ENCODE measurements around the gene UBAC2.

The UBAC2 gene

DNA sequence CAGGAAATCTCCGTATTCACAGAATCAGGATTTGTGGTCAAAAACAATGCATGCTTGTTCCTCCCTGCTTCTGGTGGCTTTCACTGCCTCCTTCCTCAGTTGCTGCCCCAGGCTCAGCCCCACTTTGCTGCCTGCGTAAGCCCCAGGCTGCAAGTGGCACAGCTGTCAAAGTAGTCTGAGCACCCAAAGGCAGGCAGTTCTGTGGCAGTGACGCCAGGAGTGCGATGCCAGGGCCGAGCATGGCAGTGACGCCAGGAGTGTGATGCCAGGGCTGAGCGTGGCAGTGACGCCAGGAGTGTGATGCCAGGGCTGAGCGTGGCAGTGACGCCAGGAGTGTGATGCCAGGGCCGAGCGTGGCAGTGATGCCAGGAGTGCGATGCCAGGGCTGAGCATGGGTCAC, 183.8 kb downstream of the UBAC2 start:
- DNase-seq (no peak), ATAC-seq (ENCODE audit: insufficient read depth, low read depth) (no peak)
- Histone ChIP-seq H3K4me1 (ENCODE audit: insufficient read depth, low read length) (peaks cover 13% of the 10 kb centered on the region), H3K4me2 (ENCODE audit: insufficient read depth, low read length) (no peak overlapping the region), H4K20me1 (ENCODE audit: insufficient read depth, low read length) (0 out of 2 replicates have a peak, but pooled peaks cover 3% of the 10 kb centered on the region), H3K9ac (ENCODE audit: low read depth, low read length) (no peak overlapping the region), H3K9me3 (ENCODE audit: insufficient read depth, low read length, severe bottlenecking) (no peaks in the 10 kb centered on the region), H3K27ac (ENCODE audit: low read length) (no peak overlapping the region), H3K79me2 (ENCODE audit: insufficient read depth, low read length) (no peaks in the 10 kb centered on the region), H3K36me3 (ENCODE audit: insufficient read depth, low read length) (peaks cover 45% of the 10 kb centered on the region), H3K27me3 (ENCODE audit: insufficient read depth, low read length, poor library complexity) (no peaks in the 10 kb centered on the region), H2AFZ (ENCODE audit: low read depth, low read length) (no peak overlapping the region), H3K4me3 (ENCODE audit: low read depth in 1 of 2, low read length in 2 of 2) (no peak overlapping the region)
- TF ChIP-seq, protein P1, sequence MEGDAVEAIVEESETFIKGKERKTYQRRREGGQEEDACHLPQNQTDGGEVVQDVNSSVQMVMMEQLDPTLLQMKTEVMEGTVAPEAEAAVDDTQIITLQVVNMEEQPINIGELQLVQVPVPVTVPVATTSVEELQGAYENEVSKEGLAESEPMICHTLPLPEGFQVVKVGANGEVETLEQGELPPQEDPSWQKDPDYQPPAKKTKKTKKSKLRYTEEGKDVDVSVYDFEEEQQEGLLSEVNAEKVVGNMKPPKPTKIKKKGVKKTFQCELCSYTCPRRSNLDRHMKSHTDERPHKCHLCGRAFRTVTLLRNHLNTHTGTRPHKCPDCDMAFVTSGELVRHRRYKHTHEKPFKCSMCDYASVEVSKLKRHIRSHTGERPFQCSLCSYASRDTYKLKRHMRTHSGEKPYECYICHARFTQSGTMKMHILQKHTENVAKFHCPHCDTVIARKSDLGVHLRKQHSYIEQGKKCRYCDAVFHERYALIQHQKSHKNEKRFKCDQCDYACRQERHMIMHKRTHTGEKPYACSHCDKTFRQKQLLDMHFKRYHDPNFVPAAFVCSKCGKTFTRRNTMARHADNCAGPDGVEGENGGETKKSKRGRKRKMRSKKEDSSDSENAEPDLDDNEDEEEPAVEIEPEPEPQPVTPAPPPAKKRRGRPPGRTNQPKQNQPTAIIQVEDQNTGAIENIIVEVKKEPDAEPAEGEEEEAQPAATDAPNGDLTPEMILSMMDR (IDR thresholded peaks at IDR 0.05; ENCODE audit: borderline replicate concordance, extremely low read depth, low read length, poor library complexity, severe bottlenecking) = no peak
- TF ChIP-seq EZH2 (IDR thresholded peaks at IDR 0.05; ENCODE audit: borderline replicate concordance, low read depth, low read length, severe bottlenecking) = no peak

DNA sequence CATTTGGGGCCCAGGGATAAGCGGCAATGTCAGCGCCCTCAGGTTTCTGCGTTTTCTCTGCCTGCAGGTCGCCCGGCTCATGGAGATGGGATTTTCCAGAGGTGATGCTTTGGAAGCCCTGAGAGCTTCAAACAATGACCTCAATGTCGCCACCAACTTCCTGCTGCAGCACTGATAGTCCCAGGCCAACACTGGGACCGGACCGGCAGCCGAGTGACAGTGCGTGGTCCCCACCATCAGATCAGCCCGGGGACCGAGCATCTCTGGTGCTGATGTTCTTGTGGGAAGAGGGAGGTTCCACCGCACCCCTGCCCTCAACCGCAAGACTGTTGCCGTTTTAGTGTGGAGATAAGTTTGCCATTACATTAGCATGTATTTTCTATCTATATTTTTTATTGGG, 184.5 kb downstream of the UBAC2 start:
- Histone ChIP-seq H3K36me3 (ENCODE audit: insufficient read depth, low read length) (peaks cover 39% of the 10 kb centered on the region), H3K9ac (ENCODE audit: low read depth, low read length) (no peak overlapping the region), H3K79me2 (ENCODE audit: insufficient read depth, low read length) (no peaks in the 10 kb centered on the region), H3K4me2 (ENCODE audit: insufficient read depth, low read length) (no peak overlapping the region), H2AFZ (ENCODE audit: low read depth, low read length) (no peak overlapping the region), H3K4me3 (ENCODE audit: low read depth in 1 of 2, low read length in 2 of 2) (no peak overlapping the region), H3K27me3 (ENCODE audit: insufficient read depth, low read length, poor library complexity) (no peaks in the 10 kb centered on the region), H4K20me1 (ENCODE audit: insufficient read depth, low read length) (0 out of 2 replicates have a peak, but pooled peaks cover 3% of the 10 kb centered on the region), H3K9me3 (ENCODE audit: insufficient read depth, low read length, severe bottlenecking) (no peaks in the 10 kb centered on the region), H3K27ac (ENCODE audit: low read length) (no peak overlapping the region), H3K4me1 (ENCODE audit: insufficient read depth, low read length) (peaks cover 13% of the 10 kb centered on the region)
- DNase-seq (no peak), ATAC-seq (ENCODE audit: insufficient read depth, low read depth) (no peak)
- TF ChIP-seq, protein P1 (IDR thresholded peaks at IDR 0.05; ENCODE audit: borderline replicate concordance, extremely low read depth, low read length, poor library complexity, severe bottlenecking) = no peak
- TF ChIP-seq EZH2 (IDR thresholded peaks at IDR 0.05; ENCODE audit: borderline replicate concordance, low read depth, low read length, severe bottlenecking) = no peak

DNA sequence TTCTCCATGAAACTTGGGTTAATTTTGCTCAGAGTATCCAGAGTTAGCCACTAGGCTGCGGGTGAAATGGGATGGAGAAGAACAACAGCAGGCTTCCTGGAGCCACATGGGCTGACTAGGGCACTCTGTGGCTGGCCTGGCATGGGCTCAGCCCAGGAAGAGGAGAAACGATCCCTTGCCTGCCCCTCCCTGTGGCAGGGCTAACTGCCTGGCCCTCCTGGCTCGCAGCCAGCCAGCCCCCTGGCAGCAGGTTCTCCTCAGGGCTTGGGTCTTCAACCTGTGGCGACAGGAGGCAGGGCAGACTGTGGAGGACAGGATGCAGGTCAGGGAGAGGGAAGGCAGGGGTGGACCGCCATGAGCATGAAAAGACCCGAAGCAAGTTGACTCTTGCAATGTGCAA, 185.3 kb downstream of the UBAC2 start:
- Histone ChIP-seq H4K20me1 (ENCODE audit: insufficient read depth, low read length) (0 out of 2 replicates have a peak, but pooled peaks cover 3% of the 10 kb centered on the region), H3K9me3 (ENCODE audit: insufficient read depth, low read length, severe bottlenecking) (no peaks in the 10 kb centered on the region)
- no peak for TF ChIP-seq EZH2 (IDR thresholded peaks at IDR 0.05; ENCODE audit: borderline replicate concordance, low read depth, low read length, severe bottlenecking)
- TF ChIP-seq, protein P1 (IDR thresholded peaks at IDR 0.05; ENCODE audit: borderline replicate concordance, extremely low read depth, low read length, poor library complexity, severe bottlenecking) = no peak

DNA sequence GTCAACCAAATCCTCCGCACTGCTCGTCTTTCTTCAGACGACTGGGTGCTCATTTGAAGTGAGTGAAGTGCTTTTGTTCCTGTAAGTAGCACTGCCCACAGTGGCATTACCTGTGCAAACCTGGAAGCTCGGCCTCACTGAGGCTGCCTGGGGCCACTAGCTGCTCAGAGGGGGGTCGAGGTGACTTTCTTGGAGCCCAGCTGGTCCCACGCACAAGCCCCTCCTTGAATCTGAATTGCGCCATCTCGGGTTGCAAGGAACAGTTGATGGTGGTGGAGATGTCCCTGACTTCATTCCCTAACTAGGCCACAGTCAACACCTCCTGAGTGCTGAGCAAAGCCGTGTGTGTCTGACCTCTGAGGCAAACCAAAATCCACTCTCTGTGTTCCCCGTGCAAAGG, 185.8 kb downstream of the UBAC2 start:
- no peak for ATAC-seq (ENCODE audit: insufficient read depth, low read depth)
- no peak for DNase-seq
- Histone ChIP-seq H4K20me1 (ENCODE audit: insufficient read depth, low read length) (0 out of 2 replicates have a peak, but pooled peaks cover under 1% of the 10 kb centered on the region), H3K9me3 (ENCODE audit: insufficient read depth, low read length, severe bottlenecking) (no peaks in the 10 kb centered on the region), H3K4me1 (ENCODE audit: insufficient read depth, low read length) (peaks cover 10% of the 10 kb centered on the region), H3K4me3 (ENCODE audit: low read depth in 1 of 2, low read length in 2 of 2) (no peak overlapping the region), H3K27me3 (ENCODE audit: insufficient read depth, low read length, poor library complexity) (no peaks in the 10 kb centered on the region), H3K9ac (ENCODE audit: low read depth, low read length) (no peak overlapping the region), H3K36me3 (ENCODE audit: insufficient read depth, low read length) (peaks cover 28% of the 10 kb centered on the region), H3K4me2 (ENCODE audit: insufficient read depth, low read length) (no peak overlapping the region), H3K79me2 (ENCODE audit: insufficient read depth, low read length) (no peaks in the 10 kb centered on the region), H3K27ac (ENCODE audit: low read length) (no peak overlapping the region), H2AFZ (ENCODE audit: low read depth, low read length) (no peak overlapping the region)
- TF ChIP-seq, protein P1 (IDR thresholded peaks at IDR 0.05; ENCODE audit: borderline replicate concordance, extremely low read depth, low read length, poor library complexity, severe bottlenecking) = no peak
- TF ChIP-seq EZH2 (IDR thresholded peaks at IDR 0.05; ENCODE audit: borderline replicate concordance, low read depth, low read length, severe bottlenecking) = no peak

More for the DNA sequence above, 185.3 kb downstream of the UBAC2 start:
- Histone ChIP-seq H3K9ac (ENCODE audit: low read depth, low read length) (no peak overlapping the region), H3K4me2 (ENCODE audit: insufficient read depth, low read length) (no peak overlapping the region), H3K27me3 (ENCODE audit: insufficient read depth, low read length, poor library complexity) (no peaks in the 10 kb centered on the region), H3K27ac (ENCODE audit: low read length) (no peak overlapping the region), H3K36me3 (ENCODE audit: insufficient read depth, low read length) (peaks cover 32% of the 10 kb centered on the region), H2AFZ (ENCODE audit: low read depth, low read length) (no peak overlapping the region), H3K4me1 (ENCODE audit: insufficient read depth, low read length) (peaks cover 13% of the 10 kb centered on the region), H3K4me3 (ENCODE audit: low read depth in 1 of 2, low read length in 2 of 2) (no peak overlapping the region), H3K79me2 (ENCODE audit: insufficient read depth, low read length) (no peaks in the 10 kb centered on the region)
- DNase-seq (no peak), ATAC-seq (ENCODE audit: insufficient read depth, low read depth) (no peak)

All from DND-41 (cell line).